Endothelial cell (in vitro differentiated cells): ENCODE measurements around the gene PDE10A. TPM values are rescaled to one million over a fixed set of nuclear protein-coding genes. Genes with fewer than 3 reads are reported as not detected.

Experiments
- DNase-seq: peaks from one replicate; pipeline ENCODE4 v3.0.0; 2021; ENCODE audit warnings: low spot score
- H3K27ac Mint-ChIP-seq: one replicate; pipeline ENCODE4 v1.8.0; 2021; ENCODE audit warnings: mixed read lengths, inconsistent platforms; ENCODE audit not compliant: unreplicated experiment
- H3K27me3 Mint-ChIP-seq: one replicate; pipeline ENCODE4 v1.8.0; 2021; ENCODE audit warnings: mild to moderate bottlenecking, moderate library complexity, mixed read lengths, inconsistent platforms; ENCODE audit not compliant: unreplicated experiment
- H3K36me3 Mint-ChIP-seq: one replicate; pipeline ENCODE4 v1.8.0; 2021; ENCODE audit warnings: mild to moderate bottlenecking, low read depth, mixed read lengths, inconsistent platforms; ENCODE audit not compliant: unreplicated experiment
- H3K4me1 Mint-ChIP-seq: one replicate; pipeline ENCODE4 v1.8.0; 2021; ENCODE audit warnings: mild to moderate bottlenecking, mixed read lengths, inconsistent platforms; ENCODE audit not compliant: unreplicated experiment
- H3K4me3 Mint-ChIP-seq: one replicate; pipeline ENCODE4 v1.8.0; 2021; ENCODE audit warnings: mild to moderate bottlenecking, mixed read lengths, inconsistent platforms; ENCODE audit not compliant: unreplicated experiment
- H3K9me3 Mint-ChIP-seq: one replicate; pipeline ENCODE4 v1.8.0; 2021; ENCODE audit warnings: mixed read lengths, inconsistent platforms; ENCODE audit not compliant: unreplicated experiment
- total RNA-seq: library from RNA; stranded (reverse); fragmentation: NEBNext Ultra II Directional; extraction: Animal tissue kit (Norgen Biotek cat#: 25700); gene quantifications from one replicate; pipeline ENCODE4 v1.2.1, GENCODE V29; 2021; ENCODE audit not compliant: unreplicated experiment
- TF ChIP-seq, protein P1 (sequence below): fragments of 200-600 bp; sonication (generic); IDR thresholded peaks from one replicate; pipeline ENCODE4 v1.5.0; 2021; ENCODE audit warnings: antibody characterized with exemption; ENCODE audit not compliant: unreplicated experiment

PDE10A gene
- total RNA-seq, 1 donor from 2014 or later = 11.5 TPM

GRCh38 chr6:165581678-165582077 is 81.4 kb downstream of the PDE10A start:
- peaks cover 3% of the 10 kb centered on the region for H3K4me1 Mint-ChIP-seq
- H3K36me3 Mint-ChIP-seq = peaks cover 5% of the 10 kb centered on the region
- peaks cover 2% of the 10 kb centered on the region for H3K27me3 Mint-ChIP-seq
- TF ChIP-seq, protein P1, sequence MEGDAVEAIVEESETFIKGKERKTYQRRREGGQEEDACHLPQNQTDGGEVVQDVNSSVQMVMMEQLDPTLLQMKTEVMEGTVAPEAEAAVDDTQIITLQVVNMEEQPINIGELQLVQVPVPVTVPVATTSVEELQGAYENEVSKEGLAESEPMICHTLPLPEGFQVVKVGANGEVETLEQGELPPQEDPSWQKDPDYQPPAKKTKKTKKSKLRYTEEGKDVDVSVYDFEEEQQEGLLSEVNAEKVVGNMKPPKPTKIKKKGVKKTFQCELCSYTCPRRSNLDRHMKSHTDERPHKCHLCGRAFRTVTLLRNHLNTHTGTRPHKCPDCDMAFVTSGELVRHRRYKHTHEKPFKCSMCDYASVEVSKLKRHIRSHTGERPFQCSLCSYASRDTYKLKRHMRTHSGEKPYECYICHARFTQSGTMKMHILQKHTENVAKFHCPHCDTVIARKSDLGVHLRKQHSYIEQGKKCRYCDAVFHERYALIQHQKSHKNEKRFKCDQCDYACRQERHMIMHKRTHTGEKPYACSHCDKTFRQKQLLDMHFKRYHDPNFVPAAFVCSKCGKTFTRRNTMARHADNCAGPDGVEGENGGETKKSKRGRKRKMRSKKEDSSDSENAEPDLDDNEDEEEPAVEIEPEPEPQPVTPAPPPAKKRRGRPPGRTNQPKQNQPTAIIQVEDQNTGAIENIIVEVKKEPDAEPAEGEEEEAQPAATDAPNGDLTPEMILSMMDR = no peak
- DNase-seq = no peak
- H3K9me3 Mint-ChIP-seq = no peaks in the 10 kb centered on the region
- no peak overlapping the region for H3K27ac Mint-ChIP-seq
- H3K4me3 Mint-ChIP-seq = no peak overlapping the region

DNA sequence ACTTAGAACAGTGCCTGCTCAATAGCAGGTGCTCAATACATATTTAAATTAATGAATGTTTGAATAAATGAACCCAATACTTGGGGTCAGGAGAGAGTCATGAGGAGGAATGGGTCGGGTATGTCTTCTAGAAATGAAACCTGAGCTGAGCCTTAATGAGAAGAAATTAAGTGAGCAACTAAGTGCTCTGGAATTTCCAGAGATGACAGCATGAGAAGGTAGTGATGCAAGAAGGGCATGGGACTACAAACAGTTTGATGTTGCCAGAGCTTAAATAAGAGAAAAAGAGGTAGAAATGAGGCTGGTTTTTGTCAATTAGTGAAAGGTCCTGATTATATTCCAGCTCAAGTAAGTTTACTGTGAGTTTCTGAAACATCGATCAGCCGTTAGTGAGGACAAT is 82.9 kb downstream of the PDE10A start:
- Mint-ChIP-seq H3K4me1 (peaks cover 2% of the 10 kb centered on the region), H3K36me3 (peaks cover 3% of the 10 kb centered on the region), H3K27ac (no peak overlapping the region), H3K27me3 (peaks cover 2% of the 10 kb centered on the region), H3K4me3 (no peak overlapping the region), H3K9me3 (no peaks in the 10 kb centered on the region)
- TF ChIP-seq, protein P1 = no peak
- DNase-seq = no peak

DNA sequence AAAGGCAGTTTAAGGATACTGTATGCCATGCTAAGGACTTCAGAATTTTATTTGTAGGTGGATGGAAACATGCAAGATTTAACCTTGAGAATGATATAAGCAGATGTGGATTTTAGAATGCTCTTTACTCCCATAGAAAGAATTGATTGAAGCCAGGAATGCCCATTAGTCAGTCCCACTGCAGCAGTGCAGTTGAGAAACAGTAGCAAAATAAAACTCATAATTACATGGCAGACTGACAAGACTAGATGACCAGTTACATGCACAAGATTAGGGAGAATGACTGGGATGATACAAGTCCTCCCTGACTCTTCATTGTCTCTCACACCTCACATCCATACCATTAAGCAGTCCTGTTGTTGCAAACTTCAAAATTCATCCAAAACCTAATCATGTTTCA is 83.9 kb downstream of the PDE10A start:
- H3K36me3 Mint-ChIP-seq = no peaks in the 10 kb centered on the region
- TF ChIP-seq, protein P1 = no peak
- no peaks in the 10 kb centered on the region for H3K9me3 Mint-ChIP-seq
- peaks cover 2% of the 10 kb centered on the region for H3K27me3 Mint-ChIP-seq
- no peak overlapping the region for H3K4me3 Mint-ChIP-seq
- no peaks in the 10 kb centered on the region for H3K4me1 Mint-ChIP-seq
- DNase-seq = no peak
- H3K27ac Mint-ChIP-seq = no peak overlapping the region

DNA sequence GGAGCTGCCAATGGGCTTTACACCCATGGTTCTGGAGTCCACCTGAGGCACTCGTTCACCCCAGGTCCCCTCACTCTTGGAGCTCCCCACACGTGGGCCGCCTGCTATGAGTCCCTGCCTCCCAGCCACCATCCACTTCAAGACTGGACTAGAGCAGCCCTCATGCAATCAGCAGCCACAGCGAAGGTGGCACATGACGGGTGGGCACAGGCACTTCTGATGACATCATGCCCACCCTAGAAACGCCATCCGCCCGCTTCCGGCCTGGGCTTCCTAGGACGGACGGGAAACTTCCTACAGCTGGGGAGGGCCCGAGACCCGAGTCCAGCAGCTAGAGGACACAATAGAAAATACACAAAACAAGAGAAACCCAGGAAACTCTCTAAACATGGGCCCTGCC is 85.5 kb downstream of the PDE10A start:
- H3K4me3 Mint-ChIP-seq = no peak overlapping the region
- H3K4me1 Mint-ChIP-seq = peaks cover 8% of the 10 kb centered on the region
- DNase-seq = no peak
- H3K36me3 Mint-ChIP-seq = no peaks in the 10 kb centered on the region
- no peak overlapping the region for H3K27ac Mint-ChIP-seq
- no peaks in the 10 kb centered on the region for H3K27me3 Mint-ChIP-seq
- TF ChIP-seq, protein P1 = no peak
- no peaks in the 10 kb centered on the region for H3K9me3 Mint-ChIP-seq

- Mint-ChIP-seq H3K27ac (no peak overlapping the region), H3K4me3 (no peak overlapping the region), H3K4me1 (peaks cover 8% of the 10 kb centered on the region), H3K27me3 (no peaks in the 10 kb centered on the region), H3K36me3 (no peaks in the 10 kb centered on the region), H3K9me3 (no peaks in the 10 kb centered on the region)
- no peak for DNase-seq
- TF ChIP-seq, protein P1 = no peak
Observed at GRCh38 chr6:165575158-165575549, 87.9 kb downstream of the PDE10A start.
